Trophoblast cell (in vitro differentiated cells and primary cell): ENCODE results near the gene ADRB2.

Experiments used
- DNase-seq, 2 donors: peaks; one replicate each; pipeline ENCODE4 v3.0.0-alpha.2; 2016
- H2AFZ ChIP-seq: 2 replicates; pipeline ENCODE4 v1.6.1; 2013; ENCODE audit warnings: low read length, moderate library complexity, mild to moderate bottlenecking; ENCODE audit not compliant: insufficient read depth, poor library complexity
- H2AK5ac ChIP-seq: 2 replicates; pipeline ENCODE4 v1.6.1; 2013; ENCODE audit warnings: mild to moderate bottlenecking, low read length
- H2BK120ac ChIP-seq: 2 replicates; pipeline ENCODE4 v1.6.1; 2013; ENCODE audit warnings: low read length, mild to moderate bottlenecking, moderate library complexity; ENCODE audit not compliant: insufficient read depth, poor library complexity
- H2BK12ac ChIP-seq: 2 replicates; pipeline ENCODE4 v1.6.1; 2013; ENCODE audit warnings: mild to moderate bottlenecking, low read length, moderate library complexity
- H2BK5ac ChIP-seq: 2 replicates; pipeline ENCODE4 v1.6.1; 2013; ENCODE audit warnings: low read length, low read depth, moderate library complexity, mild to moderate bottlenecking; ENCODE audit not compliant: poor library complexity
- H3K14ac ChIP-seq: 2 replicates; pipeline ENCODE4 v1.6.1; 2013; ENCODE audit warnings: mild to moderate bottlenecking, low read length
- H3K18ac ChIP-seq: 2 replicates; pipeline ENCODE4 v1.6.1; 2013; ENCODE audit warnings: mild to moderate bottlenecking, low read length
- H3K23ac ChIP-seq: 2 replicates; pipeline ENCODE4 v1.6.1; 2013; ENCODE audit warnings: low read length
- H3K27ac ChIP-seq: 2 replicates; pipeline ENCODE4 v1.5.1; 2013; ENCODE audit warnings: low read depth, mild to moderate bottlenecking, inconsistent platforms, low read length, moderate library complexity
- H3K27me3 ChIP-seq: 2 replicates; pipeline ENCODE4 v1.6.1; 2013; ENCODE audit warnings: inconsistent platforms, mild to moderate bottlenecking, low read length, moderate library complexity; ENCODE audit not compliant: insufficient read depth
- H3K36me3 ChIP-seq, 2 experiments: 1 replicate in 1 of 2; 2 replicates in 1 of 2; pipeline ENCODE4 v1.6.1; 2013; ENCODE audit warnings: low read length in 2 of 2, mild to moderate bottlenecking in 2 of 2, moderate library complexity in 1 of 2; ENCODE audit not compliant: insufficient read depth in 2 of 2, control insufficient read depth in 1 of 2
- H3K4ac ChIP-seq: 2 replicates; pipeline ENCODE4 v1.6.1; 2013; ENCODE audit warnings: low read depth, mild to moderate bottlenecking, low read length, moderate library complexity
- H3K4me1 ChIP-seq, 2 experiments: 1 replicate in 1 of 2; 2 replicates in 1 of 2; pipeline ENCODE4 v1.6.1; 2013; ENCODE audit warnings: low read length in 2 of 2, mild to moderate bottlenecking in 2 of 2, moderate library complexity in 1 of 2; ENCODE audit not compliant: insufficient read depth in 2 of 2, control insufficient read depth in 1 of 2
- H3K4me2 ChIP-seq: 2 replicates; pipeline ENCODE4 v1.6.1; 2013; ENCODE audit warnings: inconsistent platforms, mild to moderate bottlenecking, low read length, moderate library complexity
- H3K4me3 ChIP-seq: 2 replicates; pipeline ENCODE4 v1.5.1; 2013; ENCODE audit warnings: mild to moderate bottlenecking, low read depth, low read length, inconsistent platforms
- H3K79me1 ChIP-seq: one replicate; pipeline ENCODE4 v1.6.1; 2013; ENCODE audit warnings: low read length
- H3K79me2 ChIP-seq: 2 replicates; pipeline ENCODE4 v1.6.1; 2013; ENCODE audit warnings: low read length, mild to moderate bottlenecking; ENCODE audit not compliant: control insufficient read depth, insufficient read depth, poor library complexity
- H3K9ac ChIP-seq: 2 replicates; pipeline ENCODE4 v1.6.1; 2013; ENCODE audit warnings: mild to moderate bottlenecking, low read length
- H3K9me3 ChIP-seq: 2 replicates; pipeline ENCODE4 v1.6.1; 2013; ENCODE audit warnings: low read depth, mild to moderate bottlenecking, control low read depth, inconsistent platforms, low read length; ENCODE audit not compliant: insufficient read depth
- H4K12ac ChIP-seq: 2 replicates; pipeline ENCODE4 v1.6.1; 2013; ENCODE audit warnings: low read depth, mild to moderate bottlenecking, low read length, moderate library complexity
- H4K8ac ChIP-seq: 2 replicates; pipeline ENCODE4 v1.6.1; 2013; ENCODE audit warnings: low read depth, mild to moderate bottlenecking, low read length, moderate library complexity
- H4K91ac ChIP-seq: one replicate; pipeline ENCODE4 v1.6.1; 2013; ENCODE audit warnings: low read depth, mild to moderate bottlenecking, low read length, moderate library complexity
- WGBS: extraction: QIAGEN DNeasy Blood & Tissue Kit; methylation state at CpG from one replicate; pipeline ENCODE4 v1.1.7; 2013; ENCODE audit warnings: missing lambda C conversion rate; ENCODE audit not compliant: insufficient read length, insufficient coverage; ENCODE audit errors: extremely low coverage; 5-methylcytosine and 5-hydroxymethylcytosine counted together

Gene ADRB2

DNA sequence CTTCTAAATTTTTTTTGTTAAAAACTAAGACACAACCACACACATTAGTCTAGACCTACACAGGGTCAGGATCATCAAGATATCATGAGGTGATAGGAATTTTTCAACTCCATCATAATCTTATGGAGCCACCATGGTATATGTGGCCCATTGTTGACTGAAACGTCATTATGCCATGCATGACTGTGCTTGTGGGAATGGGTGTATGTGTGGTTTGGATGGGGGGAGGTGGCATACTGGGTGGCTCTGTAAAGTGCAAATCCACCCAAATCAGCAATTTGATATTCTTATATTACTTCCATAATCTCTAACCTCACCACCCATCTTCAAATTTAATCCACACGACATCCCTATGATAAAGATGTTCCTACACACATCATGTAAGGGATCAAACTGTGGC lies 21.0 kb downstream of the ADRB2 start:
- no peak overlapping the region for H3K9ac ChIP-seq
- H2AFZ ChIP-seq, result no peak overlapping the region
- H3K79me1 ChIP-seq, result no peaks in the 10 kb centered on the region
- no peak overlapping the region for H2BK120ac ChIP-seq
- no peak overlapping the region for H2BK12ac ChIP-seq
- H3K27me3 ChIP-seq, result no peaks in the 10 kb centered on the region
- H4K12ac ChIP-seq, result no peak overlapping the region
- no peak overlapping the region for H3K4ac ChIP-seq
- no peak overlapping the region for H4K8ac ChIP-seq
- WGBS, result 100% methylated on average over 1 of the region's 2 CpGs
- H3K36me3 ChIP-seq, result no peaks in the 10 kb centered on the region
- H3K4me1 ChIP-seq, result peaks cover 0 to 4% of the 10 kb centered on the region in 2 experiments
- peaks cover 2% of the 10 kb centered on the region for H3K9me3 ChIP-seq
- no peak for DNase-seq
- no peak overlapping the region for H3K27ac ChIP-seq
- H3K79me2 ChIP-seq, result no peaks in the 10 kb centered on the region
- no peak overlapping the region for H2AK5ac ChIP-seq
- H3K4me3 ChIP-seq, result no peak overlapping the region
- H3K14ac ChIP-seq, result no peak overlapping the region
- no peak overlapping the region for H3K18ac ChIP-seq
- no peak overlapping the region for H2BK5ac ChIP-seq
- H4K91ac ChIP-seq, result no peak overlapping the region
- no peak overlapping the region for H3K23ac ChIP-seq
- no peak overlapping the region for H3K4me2 ChIP-seq

DNA sequence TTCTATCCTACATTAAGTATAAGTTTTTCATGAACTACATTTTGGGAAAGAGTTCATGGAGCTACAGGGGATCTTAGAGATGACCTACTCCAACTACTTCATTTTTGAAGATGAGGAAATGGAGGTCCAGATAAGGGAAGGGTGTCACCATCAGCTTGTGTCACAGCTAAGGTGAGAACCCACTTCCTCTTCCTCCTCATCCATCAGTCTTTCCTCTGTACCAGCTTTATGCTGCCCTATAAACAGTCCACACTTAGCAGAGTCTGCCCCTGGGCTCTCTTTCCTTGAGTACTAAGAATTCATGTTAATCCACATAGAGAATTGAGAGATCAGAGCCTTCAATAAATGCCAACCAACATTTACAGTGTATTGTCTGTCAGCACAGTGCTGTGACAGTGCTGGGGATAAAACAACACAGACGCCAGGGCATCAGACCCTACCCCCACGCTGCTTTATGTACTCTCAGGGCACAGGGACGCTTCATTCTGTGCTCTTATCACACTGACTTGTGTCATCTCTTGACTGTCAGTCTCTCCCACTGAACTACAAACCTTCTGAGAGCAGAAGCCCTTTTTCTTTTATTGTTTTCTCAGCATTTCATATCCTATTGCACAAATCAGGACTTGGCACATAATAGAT lies 22.1 kb downstream of the ADRB2 start:
- Histone ChIP-seq H2BK12ac (no peak overlapping the region), H3K4ac (no peak overlapping the region), H3K36me3 (no peaks in the 10 kb centered on the region), H3K23ac (no peak overlapping the region), H2BK120ac (no peak overlapping the region), H4K91ac (no peak overlapping the region), H4K8ac (no peak overlapping the region), H3K79me2 (no peaks in the 10 kb centered on the region), H2AK5ac (no peak overlapping the region), H3K18ac (no peak overlapping the region), H3K9me3 (no peaks in the 10 kb centered on the region), H3K4me3 (no peak overlapping the region), H3K27me3 (no peaks in the 10 kb centered on the region), H2AFZ (no peak overlapping the region), H4K12ac (no peak overlapping the region), H3K4me1 (no peaks in the 10 kb centered on the region), H2BK5ac (no peak overlapping the region), H3K4me2 (no peak overlapping the region), H3K9ac (no peak overlapping the region), H3K27ac (no peak overlapping the region), H3K14ac (no peak overlapping the region), H3K79me1 (no peaks in the 10 kb centered on the region)
- no peak for DNase-seq
- WGBS, result no CpG with 5 or more reads among the region's 3 CpGs

GRCh38 chr5:148849461-148849860 lies 23.1 kb downstream of the ADRB2 start:
- Histone ChIP-seq H3K27ac (no peak overlapping the region), H3K4ac (no peak overlapping the region), H3K4me2 (no peak overlapping the region), H3K14ac (no peak overlapping the region), H2BK5ac (no peak overlapping the region), H3K23ac (no peak overlapping the region), H4K12ac (no peak overlapping the region), H3K79me1 (no peaks in the 10 kb centered on the region), H4K8ac (no peak overlapping the region), H2AFZ (no peak overlapping the region), H2AK5ac (no peak overlapping the region), H3K9ac (no peak overlapping the region), H3K36me3 (no peaks in the 10 kb centered on the region), H3K27me3 (no peaks in the 10 kb centered on the region), H3K79me2 (no peaks in the 10 kb centered on the region), H2BK120ac (no peak overlapping the region), H2BK12ac (no peak overlapping the region), H3K9me3 (no peaks in the 10 kb centered on the region), H3K4me3 (no peak overlapping the region), H3K4me1 (no peaks in the 10 kb centered on the region), H4K91ac (no peak overlapping the region), H3K18ac (no peak overlapping the region)
- no peak for DNase-seq
- no CpG with 5 or more reads among the region's 4 CpGs for WGBS

GRCh38 chr5:148850836-148851235 lies 24.4 kb downstream of the ADRB2 start:
- Histone ChIP-seq H3K9me3 (no peaks in the 10 kb centered on the region), H2AK5ac (no peak overlapping the region), H3K4me3 (no peak overlapping the region), H2BK12ac (no peak overlapping the region), H4K91ac (no peak overlapping the region), H3K36me3 (no peaks in the 10 kb centered on the region), H3K23ac (no peak overlapping the region), H3K9ac (no peak overlapping the region), H2BK120ac (no peak overlapping the region), H2AFZ (no peak overlapping the region), H2BK5ac (no peak overlapping the region), H3K18ac (no peak overlapping the region), H3K27me3 (no peaks in the 10 kb centered on the region), H3K4me2 (no peak overlapping the region), H3K4ac (no peak overlapping the region), H3K79me1 (no peaks in the 10 kb centered on the region), H4K12ac (no peak overlapping the region), H3K27ac (no peak overlapping the region), H3K4me1 (no peaks in the 10 kb centered on the region), H4K8ac (no peak overlapping the region), H3K79me2 (no peaks in the 10 kb centered on the region), H3K14ac (no peak overlapping the region)
- WGBS, result no CpG with 5 or more reads among the region's 2 CpGs
- no peak for DNase-seq
